ENCODE measurements around the gene KLF2. TPM values are rescaled to one million over a fixed set of nuclear protein-coding genes. Genes with fewer than 3 reads are reported as not detected.

KLF2 gene
- total RNA-seq, 1 donor from 2014 or later, result 65.2 TPM

- H3K36me3 ChIP-seq, result no peaks in the 10 kb centered on the region
- no peak for TF ChIP-seq CTCF (IDR thresholded peaks at IDR 0.05; ENCODE audit: borderline replicate concordance)
- no peak for DNase-seq
- H3K27ac ChIP-seq (replicated peaks), result peak overlapping the region; percentile 97
- intact Hi-C loops (cut with micrococcal nuclease), result no loop called here
- H3K4me1 ChIP-seq, result peaks cover 60% of the 10 kb centered on the region
- no peaks in the 10 kb centered on the region for H3K27me3 ChIP-seq (ENCODE audit: low read depth)
- no peaks in the 10 kb centered on the region for H3K9me3 ChIP-seq (replicated peaks)
- H3K4me3 ChIP-seq, result no peak overlapping the region
Observed at GRCh38 chr19:16339361-16339725, 14.7 kb downstream of the KLF2 start.

- H3K27ac ChIP-seq (replicated peaks), result peak overlapping the region; percentile 97
- no peak overlapping the region for H3K4me3 ChIP-seq
- H3K36me3 ChIP-seq, result no peaks in the 10 kb centered on the region
- H3K4me1 ChIP-seq, result peaks cover 65% of the 10 kb centered on the region
- no peaks in the 10 kb centered on the region for H3K9me3 ChIP-seq (replicated peaks)
- intact Hi-C loops (cut with micrococcal nuclease), result no loop called here
- H3K27me3 ChIP-seq (ENCODE audit: low read depth), result no peaks in the 10 kb centered on the region
- no peak for DNase-seq
- TF ChIP-seq CTCF (IDR thresholded peaks at IDR 0.05; ENCODE audit: borderline replicate concordance), result no peak
Observed at GRCh38 chr19:16340092-16340491, 15.5 kb downstream of the KLF2 start.

DNA sequence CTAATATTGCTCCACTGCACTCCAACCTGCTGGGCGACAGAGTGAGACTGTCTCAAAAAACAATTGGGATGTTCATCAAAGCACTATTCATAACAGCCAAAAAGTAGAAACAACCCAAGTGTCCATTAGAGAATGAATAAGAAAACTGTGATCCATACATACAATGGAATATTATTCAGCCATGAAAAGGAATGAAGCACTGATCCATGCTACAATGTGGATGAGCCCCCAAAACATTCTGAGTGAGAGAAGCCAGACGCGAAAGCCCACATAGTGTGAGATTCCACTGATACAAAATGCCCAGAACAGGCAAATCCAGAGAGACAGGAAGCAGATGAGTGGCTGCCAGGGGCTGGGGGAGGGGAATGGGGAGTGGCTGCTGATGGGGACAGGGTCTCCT is 16.0 kb downstream of the KLF2 start:
- intact Hi-C loops (cut with micrococcal nuclease), result no loop called here
- Histone ChIP-seq H3K27ac (replicated peaks) (peak overlapping the region; percentile 97), H3K4me1 (peaks cover 67% of the 10 kb centered on the region), H3K4me3 (no peak overlapping the region), H3K9me3 (replicated peaks) (no peaks in the 10 kb centered on the region), H3K27me3 (ENCODE audit: low read depth) (no peaks in the 10 kb centered on the region), H3K36me3 (no peaks in the 10 kb centered on the region)
- TF ChIP-seq CTCF (IDR thresholded peaks at IDR 0.05; ENCODE audit: borderline replicate concordance), result no peak
- DNase-seq, result no peak

DNA sequence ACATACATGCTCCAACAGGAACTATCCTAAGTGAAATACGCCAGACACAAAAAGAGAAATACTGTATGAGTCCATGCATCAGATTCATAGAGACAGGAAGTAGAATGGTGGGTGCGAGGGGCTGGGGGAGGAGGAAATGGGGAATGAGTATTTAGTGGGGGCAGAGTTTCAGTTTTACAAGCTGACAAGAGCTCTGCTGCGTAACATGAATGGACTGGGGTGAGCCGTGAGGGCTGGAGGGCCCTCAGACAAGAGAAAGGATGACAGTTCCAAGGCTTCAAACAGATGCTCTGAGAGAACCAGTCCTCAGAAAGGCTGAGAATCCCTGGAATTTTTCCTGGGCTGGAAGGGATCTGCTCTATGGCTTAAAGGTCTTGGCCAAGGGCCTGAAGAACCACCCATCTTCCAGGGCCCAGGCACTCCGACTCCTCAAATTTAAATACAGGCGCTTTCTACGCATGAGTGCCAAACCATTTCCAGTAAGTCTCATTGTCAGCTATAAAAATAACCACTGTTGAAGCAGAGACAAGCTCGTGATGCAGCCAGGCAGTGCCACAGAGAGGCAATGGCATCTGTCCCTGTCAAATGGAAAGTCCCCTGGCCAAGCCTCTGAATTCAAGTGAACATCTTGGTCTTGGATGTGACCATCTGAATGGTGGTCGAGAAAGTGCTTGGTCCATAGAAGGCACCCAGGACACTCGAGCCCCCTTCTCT is 17.5 kb downstream of the KLF2 start:
- H3K27ac ChIP-seq (replicated peaks), result peak overlapping the region; percentile 97
- intact Hi-C loops (cut with micrococcal nuclease), result no loop called here
- H3K4me3 ChIP-seq, result no peak overlapping the region
- H3K9me3 ChIP-seq (replicated peaks), result no peaks in the 10 kb centered on the region
- peaks cover 82% of the 10 kb centered on the region for H3K4me1 ChIP-seq
- DNase-seq, result peak; percentile 39
- no peaks in the 10 kb centered on the region for H3K27me3 ChIP-seq (ENCODE audit: low read depth)
- TF ChIP-seq CTCF (IDR thresholded peaks at IDR 0.05; ENCODE audit: borderline replicate concordance), result no peak
- no peaks in the 10 kb centered on the region for H3K36me3 ChIP-seq

GRCh38 chr19:16343156-16343555 is 18.5 kb downstream of the KLF2 start:
- intact Hi-C loops (cut with micrococcal nuclease), result no loop called here
- no peaks in the 10 kb centered on the region for H3K36me3 ChIP-seq
- H3K4me3 ChIP-seq, result no peak overlapping the region
- no peak for TF ChIP-seq CTCF (IDR thresholded peaks at IDR 0.05; ENCODE audit: borderline replicate concordance)
- DNase-seq, result no peak
- H3K4me1 ChIP-seq, result peaks cover 89% of the 10 kb centered on the region
- no peaks in the 10 kb centered on the region for H3K27me3 ChIP-seq (ENCODE audit: low read depth)
- peak overlapping the region; percentile 97 for H3K27ac ChIP-seq (replicated peaks)
- no peaks in the 10 kb centered on the region for H3K9me3 ChIP-seq (replicated peaks)
